Chondrocyte (in vitro differentiated cells): ENCODE measurements around the gene SEC14L1. TPM values are rescaled to one million over a fixed set of nuclear protein-coding genes. Genes with fewer than 3 reads are reported as not detected.

Source experiments
- DNase-seq: peaks from one replicate; pipeline ENCODE4 v3.0.0; 2021; ENCODE audit warnings: mixed read lengths, low spot score
- H3K27ac Mint-ChIP-seq: one replicate; pipeline ENCODE4 v1.8.0; 2021; ENCODE audit warnings: mild to moderate bottlenecking, moderate library complexity, mixed read lengths; ENCODE audit not compliant: unreplicated experiment
- H3K27me3 Mint-ChIP-seq: 2 replicates; pipeline ENCODE4 v1.8.0; 2021; ENCODE audit warnings: low read depth, mixed read lengths
- H3K36me3 Mint-ChIP-seq: 2 replicates; pipeline ENCODE4 v1.8.0; 2021; ENCODE audit warnings: low read depth, mixed read lengths
- H3K4me1 Mint-ChIP-seq: 2 replicates; pipeline ENCODE4 v1.8.0; 2021; ENCODE audit warnings: low read depth, mild to moderate bottlenecking, mixed read lengths
- H3K4me3 Mint-ChIP-seq: one replicate; pipeline ENCODE4 v1.8.0; 2021; ENCODE audit warnings: mild to moderate bottlenecking, moderate library complexity, mixed read lengths; ENCODE audit not compliant: unreplicated experiment
- H3K9me3 Mint-ChIP-seq: 2 replicates; pipeline ENCODE4 v1.8.0; 2021; ENCODE audit warnings: low read depth, mixed read lengths
- CTCF ChIP-seq: fragments of 200-600 bp; sonication (generic); IDR thresholded peaks from 2 replicates; pipeline ENCODE4 v1.5.0; 2021; ENCODE audit warnings: antibody characterized with exemption, mild to moderate bottlenecking, moderate library complexity
- total RNA-seq: library from RNA; stranded (reverse); gene quantifications from 3 replicates; pipeline ENCODE4 v1.2.1, GENCODE V29; 2021

The SEC14L1 gene
- total RNA-seq, 1 donor from 2014 or later = 51.8 TPM

DNA sequence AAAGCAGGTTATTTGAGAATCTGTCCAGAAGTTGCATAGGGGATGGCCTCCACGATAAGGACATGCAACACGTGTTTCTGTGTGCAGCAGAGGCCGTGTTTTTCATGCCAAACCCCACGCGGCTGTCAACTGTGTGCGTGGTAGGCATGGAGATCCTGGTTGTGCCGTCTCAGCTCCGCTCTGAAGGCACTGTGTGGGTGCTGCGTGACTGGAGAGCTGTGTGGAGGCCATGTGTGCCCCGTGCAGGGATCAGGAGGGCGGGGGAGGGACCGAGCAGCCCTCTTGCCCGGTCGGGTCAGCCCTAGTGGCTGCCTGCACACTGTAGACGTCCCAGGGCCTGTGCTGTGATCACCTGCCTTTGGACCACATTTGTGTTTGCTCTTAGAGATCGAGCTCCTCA is 74.5 kb downstream of the SEC14L1 start:
- Mint-ChIP-seq H3K4me3 (no peak overlapping the region), H3K4me1 (peaks cover 4% of the 10 kb centered on the region), H3K36me3 (peaks cover 37% of the 10 kb centered on the region), H3K27me3 (no peaks in the 10 kb centered on the region), H3K9me3 (no peaks in the 10 kb centered on the region), H3K27ac (no peak overlapping the region)
- no peak for TF ChIP-seq CTCF
- peak; percentile 60 for DNase-seq

DNA sequence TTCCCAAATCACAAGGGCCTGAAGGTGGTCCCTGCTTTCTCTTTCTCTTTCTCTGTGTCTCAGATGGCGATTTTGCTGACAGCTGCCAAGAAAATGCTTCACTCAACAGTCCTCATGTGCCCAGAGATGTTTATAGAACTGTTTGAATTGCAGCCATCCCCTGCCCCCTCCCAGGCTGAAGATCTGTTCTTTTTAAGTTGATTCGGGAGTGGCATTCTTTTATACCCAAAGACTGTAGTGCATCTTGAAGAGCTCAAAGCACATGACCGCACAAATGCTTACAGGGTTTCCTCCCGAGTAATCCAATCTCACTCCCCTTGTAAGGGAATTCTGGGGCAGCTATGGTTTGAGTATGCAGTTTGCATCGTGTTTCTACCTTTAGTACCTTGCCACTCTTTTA is 75.7 kb downstream of the SEC14L1 start:
- Mint-ChIP-seq H3K27ac (no peak overlapping the region), H3K27me3 (no peaks in the 10 kb centered on the region), H3K9me3 (no peaks in the 10 kb centered on the region), H3K4me1 (peaks cover 4% of the 10 kb centered on the region), H3K4me3 (no peak overlapping the region), H3K36me3 (peaks cover 27% of the 10 kb centered on the region)
- DNase-seq = no peak
- TF ChIP-seq CTCF = no peak

DNA sequence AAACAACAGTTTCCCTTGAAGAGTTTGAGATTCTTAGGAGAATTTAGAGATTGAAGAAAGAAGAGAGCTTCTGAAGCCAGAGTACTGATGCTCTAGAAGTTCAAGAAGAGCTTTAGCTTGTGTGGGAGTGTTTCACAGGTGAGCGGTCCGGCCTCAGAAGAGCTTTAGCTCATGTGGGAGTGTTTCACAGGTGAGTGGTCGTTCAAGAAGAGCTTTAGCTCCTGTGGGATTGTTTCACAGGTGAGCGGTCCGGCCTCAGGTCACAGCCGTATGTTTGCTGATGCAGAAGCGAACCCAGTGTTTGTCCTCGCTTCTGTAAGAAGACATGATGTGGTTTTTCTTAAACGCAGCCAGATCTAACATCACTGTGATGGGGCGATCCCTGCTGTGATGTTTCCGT is 76.4 kb downstream of the SEC14L1 start:
- DNase-seq = peak; percentile 41
- Mint-ChIP-seq H3K36me3 (peaks cover 22% of the 10 kb centered on the region), H3K4me1 (peaks cover 4% of the 10 kb centered on the region), H3K9me3 (no peaks in the 10 kb centered on the region), H3K27ac (no peak overlapping the region), H3K27me3 (no peaks in the 10 kb centered on the region), H3K4me3 (no peak overlapping the region)
- no peak for TF ChIP-seq CTCF

DNA sequence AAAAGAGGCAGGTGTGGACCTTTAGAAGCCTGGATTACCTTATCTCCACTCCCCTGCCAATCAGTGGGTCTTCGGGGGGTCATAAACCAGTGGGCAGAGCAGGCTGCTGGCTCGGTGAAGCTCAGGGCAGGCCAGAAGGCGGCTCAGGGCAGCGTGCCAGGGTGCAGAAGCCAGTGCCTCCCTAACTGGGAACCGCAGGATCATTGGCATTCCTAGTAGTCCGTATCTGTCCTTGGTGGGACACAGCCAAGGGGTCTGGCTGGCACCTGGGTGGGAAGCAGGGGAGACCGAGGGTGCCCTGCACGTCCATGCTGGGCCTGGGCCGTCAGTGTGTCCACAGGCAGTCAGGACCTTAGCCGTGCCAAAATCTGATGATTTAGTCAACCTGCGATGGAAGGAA is 76.8 kb downstream of the SEC14L1 start:
- no peak overlapping the region for H3K27ac Mint-ChIP-seq
- no peaks in the 10 kb centered on the region for H3K9me3 Mint-ChIP-seq
- TF ChIP-seq CTCF = no peak
- H3K4me3 Mint-ChIP-seq = no peak overlapping the region
- peaks cover 19% of the 10 kb centered on the region for H3K36me3 Mint-ChIP-seq
- DNase-seq = peak; percentile 51
- no peaks in the 10 kb centered on the region for H3K27me3 Mint-ChIP-seq
- peaks cover 4% of the 10 kb centered on the region for H3K4me1 Mint-ChIP-seq

GRCh38 chr17:77218902-77219301 is 78.1 kb downstream of the SEC14L1 start:
- H3K27ac Mint-ChIP-seq = no peak overlapping the region

More at GRCh38 chr17:77218902-77219301, 78.1 kb downstream of the SEC14L1 start:
- peak; percentile 64 for DNase-seq
- Mint-ChIP-seq H3K4me3 (no peak overlapping the region), H3K4me1 (peaks cover 4% of the 10 kb centered on the region), H3K36me3 (peaks cover 15% of the 10 kb centered on the region), H3K27me3 (no peaks in the 10 kb centered on the region), H3K9me3 (no peaks in the 10 kb centered on the region)
- TF ChIP-seq CTCF = no peak
